Measurements from ENCODE around the gene ANKRD39. TPM values are rescaled to one million over a fixed set of nuclear protein-coding genes. Genes with fewer than 3 reads are reported as not detected.
"Not testable (repeated sequence)": the region's sequence is repeated elsewhere in the genome, so short reads cannot be mapped to it uniquely, and the experiment has no call there.

The ANKRD39 gene, protein sequence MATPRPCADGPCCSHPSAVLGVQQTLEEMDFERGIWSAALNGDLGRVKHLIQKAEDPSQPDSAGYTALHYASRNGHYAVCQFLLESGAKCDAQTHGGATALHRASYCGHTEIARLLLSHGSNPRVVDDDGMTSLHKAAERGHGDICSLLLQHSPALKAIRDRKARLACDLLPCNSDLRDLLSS
- 7.4 TPM for polyA plus RNA-seq (ENCODE audit: insufficient read length)
- long read RNA-seq, donor 1, transcript ANKRD39-201 (4 exons, 976 nt) = major isoform, 11 of 11 reads
- long read RNA-seq, donor 1, partial matches to known transcripts = 0 of 11 reads
- long read RNA-seq, donor 1, other reads (novel, unspliced or antisense) = 0 of 11 reads
- long read RNA-seq, donor 2, transcript ANKRD39-201 (4 exons, 976 nt) = major isoform, 7 of 7 reads
- long read RNA-seq, donor 2, partial matches to known transcripts = 0 of 7 reads
- long read RNA-seq, donor 2, other reads (novel, unspliced or antisense) = 0 of 7 reads
- long read RNA-seq, donor 3, full-length matches to known transcripts = 6 of 6 reads
- long read RNA-seq, donor 3, partial matches to known transcripts = 0 of 6 reads
- long read RNA-seq, donor 3, other reads (novel, unspliced or antisense) = 0 of 6 reads
- long read RNA-seq, donor 4 = 0 reads
- long read RNA-seq, donor 5, transcript ANKRD39-201 (4 exons, 976 nt) = major isoform, 23 of 23 reads
- long read RNA-seq, donor 5, partial matches to known transcripts = 0 of 23 reads
- long read RNA-seq, donor 5, other reads (novel, unspliced or antisense) = 0 of 23 reads
- long read RNA-seq, donor 6, transcript ANKRD39-201 (4 exons, 976 nt) = major isoform, 10 of 10 reads
- long read RNA-seq, donor 6, partial matches to known transcripts = 0 of 10 reads
- long read RNA-seq, donor 6, other reads (novel, unspliced or antisense) = 0 of 10 reads
- long read RNA-seq, donor 7, transcript ANKRD39-201 (4 exons, 976 nt) = major isoform, 10 of 10 reads
- long read RNA-seq, donor 7, partial matches to known transcripts = 0 of 10 reads
- long read RNA-seq, donor 7, other reads (novel, unspliced or antisense) = 0 of 10 reads
- long read RNA-seq, donor 8, partial matches to known transcripts = 0 of 2 reads
- long read RNA-seq, donor 8, other reads (novel, unspliced or antisense) = 0 of 2 reads

DNA sequence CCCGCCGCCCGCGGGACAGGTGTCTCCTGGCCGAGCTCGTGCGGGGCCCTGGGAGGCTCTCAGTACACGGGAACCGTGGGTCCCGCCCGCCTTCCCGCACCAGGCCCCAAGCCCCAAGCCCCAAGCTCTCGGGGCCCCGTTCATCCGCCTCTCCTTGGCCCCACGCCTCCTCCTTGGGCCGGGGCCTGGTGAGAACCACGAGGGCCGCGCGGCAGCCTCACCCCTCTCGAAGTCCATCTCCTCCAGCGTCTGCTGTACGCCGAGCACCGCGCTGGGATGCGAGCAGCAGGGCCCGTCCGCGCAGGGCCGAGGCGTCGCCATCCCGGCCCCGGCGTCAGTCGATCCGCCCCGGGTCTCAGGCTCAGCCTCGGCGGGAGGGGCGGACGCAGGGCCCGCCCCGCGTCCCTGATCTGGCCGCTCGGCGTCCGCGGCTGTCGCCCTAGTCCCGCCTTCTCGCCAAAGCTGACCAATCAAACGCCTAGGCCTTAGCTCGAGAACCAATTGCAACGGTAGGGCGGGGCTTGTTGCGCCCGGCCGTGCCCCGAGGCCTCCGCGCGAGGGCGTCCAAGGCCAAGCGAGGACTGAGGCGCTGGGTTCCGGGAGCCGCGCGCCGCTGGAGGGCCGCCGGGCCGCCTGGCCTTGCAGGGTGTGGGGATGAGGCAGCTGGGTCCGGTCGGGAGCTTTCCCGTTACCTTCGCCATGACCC, at the start of gene ANKRD39:
ANKRD39 (minus strand) TSS at position 350 of the 706 bp plus-strand sequence; CDS start at position 321, 29 bp downstream.
- peak; percentile 98 for DNase-seq

DNA sequence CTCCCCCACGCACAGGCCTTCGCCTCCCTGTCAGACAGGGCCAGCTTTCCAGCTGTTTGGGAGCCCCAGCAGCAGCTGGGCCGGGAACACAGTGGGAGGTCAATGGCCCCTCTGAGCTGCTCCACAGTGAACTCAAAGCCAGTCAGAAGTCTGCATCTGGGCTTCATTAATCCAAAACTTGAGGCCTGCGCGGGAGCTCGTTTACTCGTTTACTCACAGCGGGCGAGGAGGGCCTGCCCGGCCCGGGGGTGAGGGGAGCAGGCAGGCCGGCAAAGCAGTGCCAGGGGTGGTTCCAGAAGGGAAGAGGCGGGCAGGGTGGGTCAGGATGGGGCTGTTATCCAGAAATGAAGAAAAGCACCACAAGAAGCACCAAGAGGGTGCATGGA, 48.9 kb upstream of the ANKRD39 start:
- DNase-seq = no peak

DNA sequence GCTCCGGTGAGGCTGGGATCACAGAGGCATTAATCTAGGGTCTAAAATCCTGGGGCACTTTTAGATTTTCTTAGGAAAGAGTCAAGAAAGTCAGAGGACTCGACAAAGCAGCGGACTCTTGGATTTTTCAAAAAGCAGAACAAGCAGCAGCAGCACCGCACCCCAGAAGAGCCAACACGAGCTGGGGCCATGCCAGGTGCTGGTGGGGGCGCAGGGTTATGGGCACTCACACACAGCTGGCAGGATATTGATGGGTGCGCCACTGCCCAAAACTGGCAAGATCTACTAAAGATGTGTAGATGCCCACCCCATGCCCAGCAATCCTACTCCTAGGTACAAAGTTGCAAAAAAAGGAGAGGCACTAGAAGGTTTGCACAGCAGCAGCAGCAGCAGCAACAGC, 46.0 kb upstream of the ANKRD39 start:
- no peak for DNase-seq

DNA sequence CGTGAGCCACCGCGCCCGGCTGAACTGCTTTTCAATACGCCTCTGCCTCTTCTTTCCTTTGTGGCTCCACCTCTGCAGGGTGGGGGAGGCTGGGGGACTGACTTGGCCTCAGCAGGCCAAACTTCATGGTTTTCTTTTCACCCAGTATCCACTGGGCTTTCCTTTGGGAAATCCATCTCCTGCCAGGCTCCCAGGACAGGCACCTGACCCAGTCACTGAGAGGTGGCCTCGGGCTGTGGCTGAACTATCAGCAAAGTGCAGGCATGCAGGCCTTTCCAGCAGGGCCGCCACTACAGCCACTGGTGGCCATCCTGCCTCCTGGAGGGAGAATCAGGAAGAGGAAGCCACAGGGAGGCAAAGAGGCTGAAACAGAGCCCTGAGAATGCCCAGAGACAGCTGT, 45.5 kb upstream of the ANKRD39 start:
- no peak for DNase-seq

DNA sequence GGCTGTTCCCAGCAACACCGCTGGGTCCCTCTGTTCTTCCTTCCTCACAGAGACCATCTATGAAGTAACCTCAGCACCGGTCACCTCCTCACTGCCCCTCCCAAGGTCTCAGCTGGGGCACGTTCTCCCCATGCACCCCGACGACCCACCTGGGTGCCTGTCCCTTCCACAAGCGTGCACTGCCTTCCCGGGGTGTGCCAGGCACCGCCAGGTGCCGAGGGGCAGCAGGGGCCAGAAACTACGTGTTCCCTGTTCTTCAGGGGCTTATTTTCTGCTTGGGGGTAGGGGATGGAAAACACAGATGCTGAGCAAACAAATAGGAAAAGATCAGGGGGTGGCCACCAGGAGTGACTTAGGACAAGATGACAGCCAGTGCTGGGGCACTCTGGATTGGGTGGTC, 42.4 kb upstream of the ANKRD39 start:
- no peak for DNase-seq

DNA sequence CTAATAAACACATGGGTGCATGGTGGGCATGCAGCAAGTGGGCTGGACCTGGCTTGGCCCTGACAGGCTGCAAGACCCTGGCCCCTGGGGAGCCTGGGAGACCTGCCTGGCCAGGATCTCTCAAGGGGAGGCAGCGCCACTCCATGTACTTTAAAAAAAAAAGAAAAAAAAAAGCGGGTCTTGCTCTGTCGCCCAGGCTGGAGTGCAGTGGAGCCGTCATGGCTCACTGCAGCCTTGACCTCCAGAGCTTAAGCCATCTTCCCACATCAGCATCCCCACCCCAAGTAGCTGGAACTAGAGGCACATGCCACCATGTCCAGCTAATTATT, 41.6 kb upstream of the ANKRD39 start:
- DNase-seq = no peak

DNA sequence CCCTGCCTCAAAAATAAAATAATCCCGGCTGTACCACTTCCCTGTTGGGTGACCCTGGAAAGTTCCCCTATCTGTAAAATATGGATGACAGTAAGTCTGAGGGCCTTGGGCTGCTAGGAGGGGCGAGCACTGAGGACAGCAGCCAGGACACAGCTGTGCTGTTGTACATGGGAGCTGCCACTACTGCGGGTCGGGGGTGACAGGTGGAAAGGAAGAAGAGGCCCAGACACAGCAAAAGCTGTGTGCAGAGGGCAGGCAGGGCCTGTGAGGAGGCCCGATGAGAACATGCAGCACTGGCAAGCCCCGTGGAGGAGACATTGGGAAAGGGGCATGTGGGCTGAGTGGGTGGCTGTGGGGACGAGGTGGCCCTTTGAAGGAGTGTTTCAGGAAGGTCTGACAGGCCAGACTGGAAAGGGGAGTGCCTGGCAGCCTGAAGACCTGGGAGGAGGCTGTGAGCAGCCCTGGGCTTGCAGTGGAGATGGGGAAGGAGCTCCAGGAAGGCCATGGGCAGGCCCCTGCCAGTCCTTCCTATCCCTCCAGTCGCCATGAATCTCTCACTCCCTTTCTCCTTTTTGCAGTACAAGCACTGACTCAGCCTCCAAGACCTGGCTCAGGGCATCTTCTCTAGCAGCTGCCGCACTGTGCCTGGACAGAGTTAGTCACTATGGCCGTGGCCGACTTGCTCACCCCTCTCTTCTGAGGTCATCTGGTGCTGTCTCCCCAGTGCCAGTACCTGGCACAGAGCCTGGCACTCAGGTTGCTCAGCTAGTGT, 41.0 kb upstream of the ANKRD39 start:
- DNase-seq = no peak

DNA sequence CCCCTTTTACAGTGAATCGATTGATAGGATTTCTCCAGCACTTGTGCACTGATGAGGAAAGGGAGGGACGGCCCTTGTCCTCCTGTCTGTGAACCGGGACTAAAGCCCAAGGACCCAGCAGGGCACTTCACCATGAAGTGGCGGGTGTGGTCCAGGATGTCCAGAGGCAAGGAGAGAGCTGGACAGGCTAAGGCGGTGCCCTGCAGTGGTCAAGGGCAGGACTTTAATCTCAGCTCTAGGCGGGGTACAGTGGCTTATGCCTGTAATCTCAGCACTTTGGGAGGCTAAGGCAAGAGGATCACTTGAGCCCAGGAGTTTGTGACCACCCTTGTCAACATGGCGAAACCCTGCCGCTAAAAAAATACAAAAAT, 40.3 kb upstream of the ANKRD39 start:
- no peak for DNase-seq

DNA sequence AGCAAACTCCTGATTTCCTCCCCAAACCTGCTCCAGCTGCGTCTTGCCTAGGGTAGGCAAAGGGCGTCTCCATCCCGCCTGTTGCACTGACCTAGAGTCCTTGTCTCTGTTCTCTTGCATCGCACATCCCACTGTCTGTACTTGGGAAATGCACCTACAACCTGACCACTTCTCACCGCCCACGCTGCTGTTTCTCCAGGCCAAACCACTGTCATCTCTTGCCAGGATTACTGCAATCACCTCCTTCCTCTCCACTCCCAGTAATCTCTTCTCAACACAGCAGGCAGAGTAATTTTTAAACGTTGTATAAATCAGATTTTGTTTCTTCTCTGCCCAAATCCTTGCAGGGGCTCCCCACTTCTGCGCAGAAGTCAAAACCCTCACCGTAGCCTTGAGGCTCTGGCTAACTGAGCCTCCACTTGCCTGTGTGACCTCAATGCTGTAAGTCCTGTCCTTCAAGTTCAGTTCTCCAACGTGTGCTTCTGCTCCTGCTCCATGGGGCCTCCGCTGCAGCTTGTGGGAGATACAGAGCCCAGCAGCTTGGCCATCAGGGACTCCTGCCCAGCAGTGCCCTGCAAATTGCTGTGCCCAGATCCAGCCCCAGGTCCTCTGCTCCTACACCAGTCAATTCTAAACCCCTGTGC, 39.8 kb upstream of the ANKRD39 start:
- DNase-seq = no peak

DNA sequence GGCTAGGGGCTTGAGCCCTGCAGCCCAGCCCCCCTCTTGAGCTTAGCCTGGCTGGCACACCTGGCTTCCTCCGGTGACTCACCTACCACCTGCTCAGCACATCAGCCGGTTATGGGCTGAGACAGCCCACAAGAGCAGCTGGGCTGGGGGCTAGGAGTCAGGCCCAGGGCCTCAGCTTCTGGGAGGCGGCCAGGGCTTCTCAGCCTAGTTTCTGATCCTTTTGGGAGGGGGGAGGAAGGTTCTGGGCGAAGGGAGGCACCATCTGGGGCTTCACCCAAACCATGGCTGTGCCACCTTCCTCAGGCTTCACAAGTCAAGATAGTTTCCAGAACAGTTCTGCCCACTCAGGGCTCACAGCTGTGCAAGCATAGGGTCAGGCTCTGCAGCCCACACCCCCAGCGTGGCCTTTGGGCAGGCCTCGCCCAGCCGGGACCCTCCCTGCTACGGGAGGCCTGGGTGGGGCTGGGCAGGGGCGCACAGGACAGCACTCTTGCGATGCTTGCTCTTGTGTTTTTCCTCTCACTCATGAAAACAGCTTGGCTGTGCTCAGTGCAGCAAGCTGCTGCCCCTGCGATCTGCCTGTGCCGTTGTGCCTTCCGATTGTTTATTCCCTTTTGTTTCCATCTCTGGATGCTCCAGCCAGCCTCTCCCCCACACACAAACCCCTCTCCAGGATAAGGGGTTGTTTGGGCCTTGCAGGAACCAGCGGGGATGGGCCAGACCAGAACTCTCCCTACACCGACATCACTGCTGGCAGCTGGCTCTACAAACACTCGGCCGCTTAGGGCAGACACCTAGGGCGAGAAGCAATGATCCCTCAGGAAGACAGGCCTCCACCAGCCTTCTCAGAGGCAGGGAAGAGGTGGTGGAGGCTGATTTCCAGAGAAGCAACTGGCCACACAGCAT, 38.2 kb upstream of the ANKRD39 start:
- no peak for DNase-seq

DNA sequence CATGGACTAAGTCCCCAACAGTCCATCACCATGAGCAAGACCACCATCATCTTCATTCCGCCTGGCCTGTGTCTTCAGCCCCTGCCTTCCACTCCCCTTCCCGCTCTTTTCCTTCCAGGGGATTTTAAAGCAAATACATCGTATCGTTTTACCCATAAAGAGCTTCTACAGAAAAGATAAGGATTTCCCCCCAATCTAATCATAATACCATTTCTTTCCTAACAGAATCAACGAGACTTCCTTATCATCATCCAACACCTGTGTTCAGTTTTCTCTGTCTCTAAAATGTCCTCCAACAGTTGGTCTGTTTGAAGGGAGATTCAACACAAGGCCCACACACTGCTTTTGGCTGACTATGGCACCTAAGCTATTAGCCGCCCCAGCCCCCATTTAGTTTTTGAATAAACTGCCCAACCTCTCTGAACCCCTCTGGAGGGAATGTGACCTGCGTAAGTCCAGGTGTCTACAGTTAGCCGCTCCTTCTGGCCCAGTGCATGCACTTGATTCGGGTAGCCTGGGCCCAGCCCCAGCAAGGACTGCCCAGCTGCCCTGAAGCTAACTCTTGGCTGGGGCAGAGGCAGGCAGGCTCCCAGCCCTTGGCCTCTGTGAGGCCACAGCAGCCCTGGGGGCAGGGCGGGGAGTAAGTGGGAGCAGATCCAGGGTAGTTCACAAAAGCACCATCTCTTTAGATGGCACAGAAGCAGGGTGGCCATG, 37.4 kb upstream of the ANKRD39 start:
- DNase-seq = no peak

DNA sequence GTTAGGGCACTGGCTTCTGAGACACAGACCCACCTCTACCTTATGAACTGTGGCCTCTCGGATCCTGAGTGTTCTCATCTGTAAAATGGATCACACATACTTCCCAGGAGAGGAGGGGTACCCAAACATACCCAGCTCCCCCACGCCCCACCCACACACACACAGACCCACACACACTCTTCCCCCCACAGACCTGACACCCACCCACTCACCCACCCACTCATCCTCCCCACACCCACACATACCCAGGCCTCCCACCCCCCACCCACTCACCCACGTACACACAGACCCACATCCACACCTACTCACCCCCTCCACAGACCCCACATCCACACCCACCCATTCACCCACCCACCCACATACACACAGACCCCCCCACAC, 36.3 kb upstream of the ANKRD39 start:
- DNase-seq = no peak

DNA sequence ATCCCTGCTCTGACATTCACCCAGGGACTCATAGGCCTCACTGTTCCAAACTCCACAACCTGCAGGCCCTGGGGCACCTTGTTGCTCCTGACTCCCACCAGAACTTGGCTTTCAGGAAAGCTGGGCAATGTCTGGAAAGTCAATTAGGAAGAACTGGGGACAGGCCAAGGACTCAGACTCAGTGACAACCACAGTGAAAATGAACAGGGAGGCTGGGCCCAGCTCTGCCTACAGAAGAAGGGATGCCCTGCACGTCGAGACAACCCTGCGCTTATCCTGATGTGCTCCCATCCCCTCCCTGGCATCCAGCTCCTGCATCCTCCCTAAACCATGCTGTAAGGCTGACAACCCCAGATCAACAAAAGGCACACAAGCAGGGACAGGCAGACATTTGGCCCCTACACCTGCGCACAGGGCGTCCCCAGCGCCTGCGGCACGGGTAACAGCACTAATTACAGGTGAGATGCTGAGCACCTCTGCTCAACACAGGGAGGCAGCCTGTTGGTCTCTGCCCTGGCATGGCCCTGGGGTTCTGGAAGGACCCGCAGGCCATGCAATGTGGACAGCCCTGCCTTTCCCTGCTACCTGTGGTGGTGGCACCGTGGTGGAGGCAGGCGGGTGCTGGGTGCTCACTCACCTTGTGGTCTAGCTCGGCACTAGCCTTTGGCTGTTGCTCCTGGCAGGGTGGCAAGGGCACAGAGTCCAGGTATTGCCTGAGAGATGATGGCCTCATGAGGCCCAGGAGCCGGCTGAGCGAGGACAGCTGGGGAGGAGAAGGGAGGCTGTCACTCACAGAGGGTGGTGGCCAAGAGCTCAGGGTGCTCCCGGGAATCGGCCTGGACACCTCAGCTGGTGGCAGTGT, 35.7 kb upstream of the ANKRD39 start:
- no peak for DNase-seq

DNA sequence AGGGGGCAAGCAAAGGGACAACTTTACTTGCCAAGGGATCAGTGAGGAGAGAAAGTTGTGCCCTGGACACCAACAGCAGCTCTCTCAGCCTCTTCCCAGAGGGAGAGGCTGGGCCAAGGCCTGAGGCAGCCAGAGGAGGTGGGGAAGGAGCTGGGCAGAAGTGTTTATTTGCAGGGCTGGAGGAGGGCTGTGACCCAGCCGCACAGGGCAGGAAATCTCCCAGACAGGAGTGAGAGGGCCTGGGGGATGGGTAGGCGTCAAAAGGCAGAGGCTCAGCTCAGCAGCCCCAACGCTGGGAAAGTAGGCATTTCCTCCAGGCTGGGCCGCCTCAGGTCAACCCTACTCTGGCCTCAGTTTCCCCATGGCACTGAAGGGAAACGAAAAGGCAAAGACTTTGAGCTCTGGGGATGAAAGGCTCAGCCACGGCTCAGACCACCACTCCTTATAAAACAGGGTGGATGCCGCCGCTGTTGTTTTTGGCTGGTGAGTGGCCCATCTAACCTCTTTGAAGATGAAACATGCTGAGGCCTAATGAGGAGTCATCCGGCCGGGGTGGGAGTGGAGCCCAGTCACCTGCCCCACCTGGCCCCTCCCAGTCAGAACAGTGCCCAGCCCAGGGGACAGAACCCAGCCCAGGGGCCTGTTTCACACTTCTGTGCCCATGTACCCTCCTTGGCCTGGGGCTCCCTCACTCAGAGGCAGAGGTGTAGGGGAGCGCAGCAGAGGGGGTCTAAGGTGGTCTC, 33.9 kb upstream of the ANKRD39 start:
- no peak for DNase-seq

DNA sequence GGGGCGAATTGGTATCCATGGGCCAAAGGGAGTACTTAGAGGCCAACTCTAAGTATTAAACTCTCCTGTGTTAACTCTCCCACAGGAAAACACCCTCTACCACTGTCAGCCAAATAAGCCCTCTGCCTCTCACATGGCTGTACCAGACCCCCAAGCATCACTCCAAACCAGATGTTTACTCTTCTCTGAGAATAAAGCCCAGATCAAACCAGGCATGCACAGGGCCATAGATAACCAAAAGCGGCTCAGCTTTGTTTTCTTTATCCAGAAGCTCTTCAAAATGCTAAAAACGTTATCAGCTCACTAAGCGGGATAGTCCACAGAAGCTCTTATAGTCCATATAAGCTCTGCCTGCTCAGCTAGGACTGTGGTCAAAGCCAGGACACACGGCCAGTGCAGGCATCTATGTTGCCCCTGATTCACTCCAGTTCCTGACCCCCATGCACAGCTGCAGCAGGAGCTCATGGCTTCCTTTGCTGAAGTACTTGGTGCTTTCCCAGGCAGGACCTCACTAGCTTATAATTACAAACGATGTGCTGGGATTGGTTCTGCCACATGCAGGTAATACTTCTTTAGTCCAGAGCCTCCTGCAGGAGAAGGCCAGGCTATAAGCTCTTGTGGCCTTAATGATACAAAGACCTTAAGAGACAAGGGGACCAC, 33.0 kb upstream of the ANKRD39 start:
- no peak for DNase-seq

DNA sequence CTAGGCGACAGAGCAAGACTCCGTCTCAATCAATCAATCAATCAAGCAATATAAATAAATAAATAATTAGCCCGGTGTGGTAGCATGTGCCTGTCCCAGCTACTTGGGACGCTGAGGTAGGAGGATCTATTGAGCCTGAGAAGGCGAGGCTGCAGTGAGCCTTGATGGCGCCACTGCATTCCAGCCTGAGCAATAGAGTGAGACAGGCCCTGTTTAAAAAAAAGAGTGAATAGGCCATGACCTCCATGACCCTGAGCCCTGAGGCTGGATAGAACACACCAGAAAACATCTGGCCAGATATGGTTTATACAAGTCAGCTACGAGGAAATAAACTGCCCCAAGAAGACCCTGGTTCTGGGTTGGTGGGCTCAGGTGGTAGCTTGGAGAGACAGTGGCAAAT, 32.4 kb upstream of the ANKRD39 start:
- no peak for DNase-seq

DNA sequence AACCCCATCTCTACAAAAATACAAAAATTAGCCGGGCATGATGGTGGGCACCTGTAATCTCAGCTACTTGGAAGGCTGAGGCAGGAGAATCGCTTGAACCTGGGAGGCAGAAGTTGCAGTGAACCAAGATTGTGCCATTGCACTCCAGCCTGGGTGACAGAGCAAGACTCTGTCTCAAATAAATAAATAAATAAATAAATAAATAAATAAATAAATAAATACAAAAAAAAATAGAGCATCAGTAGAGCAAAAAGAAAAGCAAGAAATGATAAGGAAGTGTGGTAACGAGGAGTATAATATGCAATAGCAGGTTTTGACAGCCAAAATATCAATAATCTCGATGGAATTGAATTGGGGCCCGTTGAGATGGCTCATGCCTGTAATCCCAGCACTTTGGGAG, 31.7 kb upstream of the ANKRD39 start:
- not testable (repeated sequence) for DNase-seq

All from left kidney (tissue), 8 donors.